ENCODE results near the gene C8G. TPM values are rescaled to one million over a fixed set of nuclear protein-coding genes. Genes with fewer than 3 reads are reported as not detected.

Gene C8G
- total RNA-seq, 1 donor from 2014 or later, result not detected

- Histone ChIP-seq H3K36me3 (peaks cover 0 to 19% of the 10 kb centered on the region in 2 donors), H3K9me3 (no peaks in the 10 kb centered on the region), H3K4me1 (peaks cover 37% of the 10 kb centered on the region), H3K27me3 (no peaks in the 10 kb centered on the region), H3K27ac (peak overlapping the region; percentile 77), H3K4me3 (no peak overlapping the region)
- DNase-seq (ENCODE audit: extremely low spot score in 2 of 2), result no peak
- intact Hi-C loops (cut with DNase I), result no loop called here
- TF ChIP-seq CTCF (IDR thresholded peaks at IDR 0.05), result no peak
- TF ChIP-seq POLR2AphosphoS5 (IDR thresholded peaks at IDR 0.05; ENCODE audit: insufficient read depth in 1 of 2, low read depth in 1 of 2), result no peak
- TF ChIP-seq POLR2A (IDR thresholded peaks at IDR 0.05), result no peak
Measured at GRCh38 chr9:136900556-136900955, 44.5 kb upstream of the C8G start.

GRCh38 chr9:136900988-136901515, 44.0 kb upstream of the C8G start:
- H3K36me3 ChIP-seq, result peaks cover 0 to 19% of the 10 kb centered on the region in 2 donors
- H3K4me3 ChIP-seq, result no peak overlapping the region
- no peaks in the 10 kb centered on the region for H3K27me3 ChIP-seq
- intact Hi-C loops (cut with DNase I), result no loop called here
- TF ChIP-seq CTCF (IDR thresholded peaks at IDR 0.05) (no peak), POLR2A (IDR thresholded peaks at IDR 0.05) (no peak), POLR2AphosphoS5 (IDR thresholded peaks at IDR 0.05; ENCODE audit: insufficient read depth in 1 of 2, low read depth in 1 of 2) (no peak)
- peak overlapping the region; percentile 77 for H3K27ac ChIP-seq
- peaks cover 37% of the 10 kb centered on the region for H3K4me1 ChIP-seq
- DNase-seq (ENCODE audit: extremely low spot score in 2 of 2), result no peak
- no peaks in the 10 kb centered on the region for H3K9me3 ChIP-seq

GRCh38 chr9:136901516-136902258, 43.4 kb upstream of the C8G start:
- Histone ChIP-seq H3K4me3 (peak overlapping the region; percentile 23 to 29), H3K4me1 (peaks cover 37% of the 10 kb centered on the region), H3K27ac (peak overlapping the region; percentile 77), H3K36me3 (peaks cover 0 to 19% of the 10 kb centered on the region in 2 donors), H3K27me3 (no peaks in the 10 kb centered on the region), H3K9me3 (no peaks in the 10 kb centered on the region)
- no peak for DNase-seq (ENCODE audit: extremely low spot score in 2 of 2)
- TF ChIP-seq CTCF (IDR thresholded peaks at IDR 0.05), result no peak
- no peak for TF ChIP-seq POLR2A (IDR thresholded peaks at IDR 0.05)
- TF ChIP-seq POLR2AphosphoS5 (IDR thresholded peaks at IDR 0.05; ENCODE audit: insufficient read depth in 1 of 2, low read depth in 1 of 2), result peak; percentile 8 to 10
- intact Hi-C loops (cut with DNase I), result no loop called here

- H3K36me3 ChIP-seq, result peaks cover 0 to 19% of the 10 kb centered on the region in 2 donors
- peak overlapping the region; percentile 23 to 29 for H3K4me3 ChIP-seq
- intact Hi-C loops (cut with DNase I), result no loop called here
- no peak for TF ChIP-seq CTCF (IDR thresholded peaks at IDR 0.05)
- peak; percentile 34 to 81 for TF ChIP-seq POLR2AphosphoS5 (IDR thresholded peaks at IDR 0.05; ENCODE audit: insufficient read depth in 1 of 2, low read depth in 1 of 2)
- no peaks in the 10 kb centered on the region for H3K9me3 ChIP-seq
- peaks cover 37% of the 10 kb centered on the region for H3K4me1 ChIP-seq
- H3K27me3 ChIP-seq, result no peaks in the 10 kb centered on the region
- DNase-seq (ENCODE audit: extremely low spot score in 2 of 2), result no peak
- peak overlapping the region; percentile 77 for H3K27ac ChIP-seq
Measured at GRCh38 chr9:136902259-136902821, 42.7 kb upstream of the C8G start.

Measured in vagina (tissue), 2 donors.